CD4-positive, alpha-beta T cell treated with Interferon alpha-2 for 1 hour (primary cell): ENCODE measurements around the gene DIP2C.
"Not testable (repeated sequence)": the region's sequence is repeated elsewhere in the genome, so short reads cannot be mapped to it uniquely, and the experiment has no call there.

Experiments
- DNase-seq, 2 donors: peaks; one replicate each; pipeline ENCODE4 v3.0.0-alpha.2; 2020 to 2022

DIP2C gene

GRCh38 chr10:659688-660141, 29.8 kb downstream of the DIP2C start:
- no peak for DNase-seq

DNA sequence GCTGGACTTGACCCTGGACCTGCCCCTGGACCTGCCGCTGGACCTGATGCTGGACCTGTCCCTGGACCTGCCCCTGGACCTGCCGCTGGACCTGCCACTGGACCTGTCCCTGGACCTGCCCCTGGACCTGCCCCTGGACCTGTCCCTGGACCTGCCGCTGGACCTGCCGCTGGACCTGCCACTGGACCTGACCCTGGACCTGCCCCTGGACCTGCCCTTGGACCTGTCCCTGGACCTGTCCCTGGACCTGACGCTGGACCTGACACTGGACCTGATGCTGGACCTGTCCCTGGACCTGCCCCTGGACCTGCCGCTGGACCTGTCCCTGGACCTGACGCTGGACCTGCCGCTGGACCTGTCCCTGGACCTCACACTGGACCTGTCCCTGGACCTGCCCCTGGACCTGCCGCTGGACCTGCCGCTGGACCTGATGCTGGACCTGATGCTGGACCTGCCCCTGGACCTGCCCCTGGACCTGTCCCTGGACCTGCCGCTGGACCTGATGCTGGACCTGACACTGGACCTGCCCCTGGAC, 31.6 kb downstream of the DIP2C start:
- DNase-seq: not testable (repeated sequence)

DNA sequence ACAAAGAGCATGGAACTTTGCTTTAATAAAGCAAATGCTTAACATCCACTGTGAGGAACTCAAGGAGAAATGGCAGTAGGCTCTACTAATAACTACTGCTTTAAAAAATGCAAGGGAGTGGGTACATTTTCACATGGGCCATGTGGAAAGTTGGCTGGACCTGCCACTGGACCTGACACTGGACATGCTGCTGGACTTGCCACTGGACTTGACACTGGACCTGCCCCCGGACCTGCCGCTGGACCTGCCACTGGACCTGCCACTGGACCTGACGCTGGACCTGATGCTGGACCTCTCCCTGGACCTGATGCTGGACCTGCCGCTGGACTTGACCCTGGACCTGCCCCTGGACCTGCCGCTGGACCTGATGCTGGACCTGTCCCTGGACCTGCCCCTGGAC, 32.6 kb downstream of the DIP2C start:
- DNase-seq: no peak

DNA sequence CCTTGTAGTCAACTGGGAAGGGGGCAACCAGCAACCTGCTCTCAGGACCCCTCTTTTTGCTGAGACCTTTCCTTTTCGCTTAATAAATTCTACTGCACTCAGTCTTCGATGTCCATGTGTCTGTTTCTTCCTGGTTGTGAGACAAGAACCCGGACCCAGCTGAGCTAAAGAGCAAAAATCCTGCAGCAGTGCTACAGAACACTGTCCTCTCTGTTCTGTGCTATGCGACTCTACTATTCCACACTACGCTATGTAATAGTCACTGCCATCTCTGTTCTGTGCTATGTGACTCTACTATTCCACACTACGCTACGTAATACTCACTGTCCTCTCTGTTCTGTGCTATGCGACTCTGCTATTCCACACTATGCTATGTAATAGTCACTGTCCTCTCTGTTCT, 34.3 kb downstream of the DIP2C start:
- no peak for DNase-seq

- DNase-seq: no peak
Measured at GRCh38 chr10:654647-654996, 34.8 kb downstream of the DIP2C start.

- no peak for DNase-seq
Measured at GRCh38 chr10:653991-654646, 35.3 kb downstream of the DIP2C start.

DNA sequence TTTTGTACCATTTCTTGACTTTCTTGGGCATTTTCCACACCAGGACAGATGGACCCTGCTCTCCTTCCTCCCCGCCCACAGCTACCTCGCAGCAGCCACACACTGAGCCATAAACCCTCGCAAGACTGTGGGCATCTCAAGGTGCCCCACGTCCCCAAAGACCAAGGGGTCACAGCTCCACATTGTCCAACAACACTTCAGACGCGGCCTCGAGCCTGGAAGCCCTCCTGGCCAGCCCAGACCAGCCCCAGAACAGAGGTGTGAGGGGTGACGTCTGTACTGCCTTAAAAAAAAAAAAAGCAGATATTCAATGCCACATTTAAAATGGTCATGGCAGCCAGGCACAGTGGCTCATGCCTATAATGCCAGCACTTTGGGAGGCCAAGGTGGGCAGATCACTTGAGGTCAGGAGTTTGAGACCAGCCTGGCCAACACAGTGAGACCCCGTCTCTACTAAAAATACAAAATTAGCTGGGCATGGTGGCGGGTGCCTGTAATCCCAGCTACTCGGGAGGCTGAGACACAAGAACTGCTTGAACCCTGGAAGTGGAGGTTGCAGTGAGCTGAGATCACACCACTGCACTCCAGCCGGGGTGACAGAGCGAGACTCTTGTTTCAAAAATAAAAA, 36.5 kb downstream of the DIP2C start:
- DNase-seq: not testable (repeated sequence)

DNA sequence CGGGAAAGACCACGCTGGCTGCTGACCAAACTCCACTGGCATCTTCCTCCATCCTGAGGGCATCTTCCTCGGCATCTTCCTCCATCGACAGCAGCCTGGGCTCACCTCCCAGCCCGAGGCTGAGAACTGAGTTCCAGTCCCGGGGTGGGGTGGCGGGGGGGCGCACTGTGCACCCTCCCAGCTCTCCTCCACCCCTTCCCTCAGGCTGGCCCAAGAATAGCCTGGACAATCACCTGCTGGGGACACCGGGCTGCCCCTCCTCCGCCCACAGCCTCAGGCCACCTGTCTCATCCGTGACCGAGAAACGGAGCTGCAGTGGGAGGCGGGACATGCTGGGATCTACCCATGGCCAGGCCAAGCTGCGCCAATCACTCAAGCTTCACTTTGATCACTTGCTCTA, 37.2 kb downstream of the DIP2C start:
- DNase-seq: no peak

GRCh38 chr10:651692-652091, 37.8 kb downstream of the DIP2C start:
- no peak for DNase-seq

DNA sequence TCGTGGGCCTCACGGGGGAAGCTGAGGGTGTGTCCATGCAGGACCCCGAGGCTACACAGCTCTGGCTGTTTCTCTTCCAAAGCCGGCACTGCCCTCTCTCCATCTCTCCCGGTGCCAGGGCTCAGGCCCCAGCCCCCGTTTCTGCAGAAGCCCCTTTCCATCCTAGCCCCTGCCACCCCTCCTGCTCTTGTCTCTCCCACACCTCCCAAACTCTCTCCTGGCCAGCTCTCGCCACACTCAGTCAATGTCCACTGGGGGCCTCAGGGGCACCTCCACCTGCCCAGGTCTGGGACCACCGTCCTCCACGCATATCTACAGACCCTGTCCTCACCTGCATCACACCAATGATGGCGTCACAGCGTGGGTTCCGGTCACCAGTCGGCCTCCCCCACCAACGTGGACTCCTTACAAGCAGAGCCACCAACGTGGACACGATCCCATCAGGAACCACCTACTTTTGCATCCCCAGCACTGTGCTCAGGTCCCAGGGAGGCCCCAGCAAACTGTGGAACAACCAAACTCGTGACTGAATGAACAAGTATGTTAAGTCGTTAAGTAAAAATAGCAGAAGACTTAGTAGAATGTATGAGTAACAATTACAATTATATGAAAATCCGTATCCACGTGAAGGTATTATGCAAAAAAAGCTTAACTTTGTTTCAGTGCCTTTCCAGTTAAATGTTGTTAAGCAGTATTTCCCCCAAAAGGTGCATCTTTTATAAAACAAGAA, 38.4 kb downstream of the DIP2C start:
- no peak for DNase-seq

- no peak for DNase-seq
Measured at GRCh38 chr10:650441-650851, 39.0 kb downstream of the DIP2C start.

DNA sequence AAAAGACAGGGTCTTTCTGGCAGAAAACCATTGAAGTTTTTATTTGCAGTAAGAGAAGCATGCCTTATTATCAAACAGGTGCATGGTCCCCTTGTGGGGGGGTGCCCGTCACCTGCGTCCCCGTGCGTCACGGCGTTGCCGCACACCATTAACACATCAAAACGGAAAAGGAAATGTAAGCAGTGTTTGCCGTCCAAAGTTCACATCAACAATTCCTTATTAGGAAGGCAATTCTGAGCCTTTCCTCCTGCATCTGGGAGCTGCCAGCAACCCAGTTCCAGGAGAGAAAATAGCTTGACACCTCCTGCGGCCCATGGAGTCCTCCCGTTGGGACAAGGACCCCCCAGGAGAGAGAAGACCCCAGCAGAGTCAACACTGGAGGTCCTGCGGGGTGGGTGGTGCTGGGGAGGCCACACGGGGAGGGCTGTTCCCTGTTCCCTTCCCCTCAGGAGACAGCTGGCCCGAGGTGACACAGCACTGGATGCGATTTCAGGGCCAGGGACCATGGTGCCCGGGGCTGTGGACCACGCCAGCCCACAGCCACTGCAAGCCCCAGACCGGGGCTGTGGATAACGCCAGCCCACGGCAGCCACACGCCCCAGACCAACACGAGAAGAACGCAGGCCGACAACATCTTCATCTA, 39.5 kb downstream of the DIP2C start:
- DNase-seq: no peak

GRCh38 chr10:649445-649797, 40.0 kb downstream of the DIP2C start:
- DNase-seq: no peak

GRCh38 chr10:647019-647418, 42.4 kb downstream of the DIP2C start:
- not testable (repeated sequence) for DNase-seq

GRCh38 chr10:646118-646524, 43.3 kb downstream of the DIP2C start:
- DNase-seq: no peak

GRCh38 chr10:644943-645334, 44.5 kb downstream of the DIP2C start:
- no peak for DNase-seq

DNA sequence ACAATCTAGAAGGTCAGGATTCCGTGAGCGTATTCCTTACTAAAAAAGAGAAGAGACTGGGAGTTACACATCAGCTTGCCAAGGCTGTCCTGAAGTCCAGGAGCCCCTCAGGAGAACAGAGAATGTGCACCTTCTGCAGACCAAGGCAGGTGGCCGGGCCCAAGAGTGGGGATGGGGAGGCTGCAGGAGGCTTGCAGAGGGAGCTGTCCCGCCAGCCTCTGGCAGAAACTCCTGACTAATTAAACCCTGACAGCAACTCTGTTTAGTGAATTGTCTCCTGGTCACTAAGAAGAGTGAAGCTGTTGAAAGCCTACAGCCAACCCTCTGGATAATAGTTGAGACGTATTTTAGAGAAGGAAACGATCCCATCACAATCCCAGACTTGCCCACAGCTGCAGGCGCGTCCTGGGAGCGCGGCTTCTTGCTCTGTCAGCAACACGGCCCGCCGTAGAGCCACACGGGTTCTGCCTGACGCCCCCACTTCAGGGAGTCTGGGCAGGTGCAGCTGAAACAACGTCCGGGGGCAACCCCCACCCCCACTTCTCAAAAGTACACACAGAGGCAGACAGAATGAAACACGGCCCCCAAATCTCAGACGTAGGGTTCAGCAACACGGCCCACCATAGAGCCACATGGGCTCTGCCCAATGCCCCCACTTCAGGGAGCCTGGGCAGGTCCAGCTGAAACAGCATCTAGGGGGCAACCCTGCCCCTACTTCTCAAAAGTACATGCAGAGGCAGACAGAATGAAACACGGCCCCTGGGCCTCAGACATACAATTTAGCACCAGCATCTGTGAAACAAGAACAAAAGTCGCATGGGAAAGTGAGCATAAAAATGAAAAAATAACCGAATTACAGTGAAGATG, 45.2 kb downstream of the DIP2C start:
- no peak for DNase-seq

DNA sequence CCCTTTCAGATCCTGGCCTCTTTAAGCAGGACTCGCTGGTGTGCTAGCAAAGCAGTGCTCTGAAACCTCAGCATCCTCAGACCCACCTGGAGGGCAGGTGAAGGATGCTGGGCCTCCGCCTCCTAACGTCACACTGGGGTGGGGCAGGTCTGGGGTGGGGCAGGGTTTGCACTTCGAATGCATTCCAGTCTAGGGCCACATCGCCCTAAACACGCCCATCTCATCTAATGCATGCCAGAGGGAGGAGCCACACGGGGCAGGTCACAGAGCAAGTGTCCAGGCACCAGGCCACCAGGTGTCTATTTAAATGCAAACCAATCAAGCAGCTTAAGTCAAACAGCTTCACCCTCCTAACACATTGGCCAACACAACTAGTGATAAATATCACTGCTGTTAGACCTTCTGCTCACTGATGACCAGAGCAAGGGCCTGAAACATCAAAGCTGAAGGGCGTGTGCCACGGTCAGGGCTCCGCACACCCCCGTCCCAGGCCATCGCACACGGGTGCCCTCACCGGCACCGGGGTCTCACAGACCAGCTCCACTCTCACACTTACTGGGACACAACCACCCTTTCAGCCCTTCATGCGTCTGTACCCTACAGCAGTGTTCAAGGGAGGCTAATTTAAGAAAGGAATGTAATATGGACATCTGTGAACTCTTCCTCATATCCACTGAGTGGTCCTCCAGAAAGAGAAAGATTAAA, 47.1 kb downstream of the DIP2C start:
- DNase-seq: no peak

GRCh38 chr10:641149-642010, 48.1 kb downstream of the DIP2C start:
- no peak for DNase-seq

DNA sequence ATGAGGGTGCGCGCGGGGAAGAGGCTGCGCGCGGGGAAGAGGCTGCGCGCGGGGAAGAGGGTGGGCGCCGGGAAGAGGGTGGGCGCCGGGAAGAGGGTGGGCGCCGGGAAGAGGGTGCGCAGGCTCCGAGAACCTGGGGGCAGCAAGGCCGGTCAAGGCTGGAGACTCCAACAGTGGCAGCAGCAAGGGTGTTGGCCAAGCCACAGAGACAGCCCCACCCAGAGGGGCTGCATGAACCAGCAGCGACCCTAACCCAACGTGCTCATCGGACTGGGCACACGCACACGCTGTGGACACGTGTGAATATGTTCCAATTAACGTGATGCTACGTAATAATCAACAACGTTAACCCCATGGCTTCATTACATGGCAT, 48.8 kb downstream of the DIP2C start:
- DNase-seq: no peak
